GM21619 (cell line): ENCODE measurements around the gene ZIM2.
"Not testable (repeated sequence)": the region's sequence is repeated elsewhere in the genome, so short reads cannot be mapped to it uniquely, and the experiment has no call there.

ENCODE experiments used
- ATAC-seq: cut with Tn5 transposase; IDR thresholded peaks from one replicate; pipeline ENCODE4 v1.9.1; 2021; ENCODE audit not compliant: unreplicated experiment

The ZIM2 gene

GRCh38 chr19:56840451-56841192 lies at the start of gene ZIM2, which contains the start of gene PEG3:
Gene ZIM2, minus strand, starts transcription at chr19:56840726. Its CDS starts 16,449 bp downstream, at chr19:56824277.
Gene PEG3, minus strand, starts transcription at chr19:56840726. Its CDS starts 16,071 bp downstream, at chr19:56824655.
- ATAC-seq = no peak

GRCh38 chr19:56885173-56885985 lies 44.9 kb upstream of the ZIM2 start:
- no peak for ATAC-seq

DNA sequence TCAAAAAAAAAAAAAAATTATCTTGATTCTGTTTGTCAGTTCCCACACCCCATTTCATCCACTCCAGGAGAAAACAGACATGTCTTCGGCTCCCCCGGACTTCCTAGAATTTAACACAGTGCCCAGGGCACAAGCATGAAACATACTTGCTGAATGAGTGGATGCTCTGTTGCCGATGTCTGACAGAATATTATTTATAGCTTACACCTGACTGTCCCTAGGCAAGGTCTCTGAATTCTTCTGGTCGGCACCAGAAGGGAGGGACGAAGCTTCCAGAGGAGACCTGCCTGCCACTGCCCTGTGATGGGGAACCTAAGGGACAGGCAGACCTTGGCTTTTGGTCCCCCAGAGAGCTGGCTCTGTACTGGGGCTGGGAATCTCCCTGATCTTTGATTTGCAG lies 43.9 kb upstream of the ZIM2 start:
- no peak for ATAC-seq

- ATAC-seq = no peak
Observed at GRCh38 chr19:56880592-56881190, 40.2 kb upstream of the ZIM2 start.

DNA sequence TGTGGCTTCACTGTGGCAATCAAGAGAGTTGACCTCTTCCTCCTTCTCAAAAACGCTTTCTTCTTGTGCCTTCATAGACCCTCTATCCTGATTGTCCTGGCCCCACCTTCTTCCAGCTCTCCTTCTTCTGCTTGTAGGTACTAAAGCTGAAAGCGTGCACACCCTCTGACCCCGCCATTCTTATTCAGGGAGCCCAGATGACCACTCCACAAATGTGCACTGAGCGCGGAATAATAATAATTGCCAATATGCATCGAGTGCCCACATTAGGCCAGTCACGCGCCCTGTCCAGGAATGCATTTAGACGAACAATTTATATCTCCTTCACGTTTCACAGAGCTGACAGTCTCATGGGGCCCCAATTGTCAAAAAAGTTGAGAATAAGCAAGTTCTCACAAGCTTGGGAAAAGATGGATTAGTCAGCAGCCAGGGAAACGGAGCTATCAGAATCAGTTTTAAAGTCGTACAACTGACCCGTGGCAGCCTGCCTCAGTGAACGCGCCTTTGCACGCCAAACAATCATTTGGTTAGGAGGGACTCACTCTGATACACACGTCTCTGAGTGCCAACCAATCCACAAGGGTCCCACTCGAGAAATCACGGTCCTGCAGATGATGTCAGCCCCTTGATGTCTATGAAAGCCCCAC lies 36.7 kb upstream of the ZIM2 start:
- ATAC-seq = no peak

GRCh38 chr19:56875717-56876116 lies 35.2 kb upstream of the ZIM2 start:
- ATAC-seq = no peak

DNA sequence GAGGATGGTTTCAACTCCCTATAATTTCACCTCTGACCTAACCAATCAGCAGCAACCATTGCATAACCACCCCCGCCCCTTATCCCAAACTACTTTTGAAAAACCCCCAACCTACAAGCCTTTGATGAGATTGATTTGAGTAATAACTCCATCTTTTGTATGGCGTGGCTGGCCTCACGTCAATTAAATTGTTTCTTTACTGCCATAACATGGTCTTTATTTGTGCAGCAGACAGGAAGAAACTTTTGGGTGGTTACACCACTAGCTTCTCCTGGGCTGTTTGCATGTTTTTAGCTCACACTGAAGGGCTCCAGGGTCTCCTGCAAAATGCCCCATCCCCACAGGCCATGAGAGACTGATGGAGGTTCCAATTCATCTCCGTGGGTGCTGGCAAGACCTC lies 34.0 kb upstream of the ZIM2 start:
- no peak for ATAC-seq

DNA sequence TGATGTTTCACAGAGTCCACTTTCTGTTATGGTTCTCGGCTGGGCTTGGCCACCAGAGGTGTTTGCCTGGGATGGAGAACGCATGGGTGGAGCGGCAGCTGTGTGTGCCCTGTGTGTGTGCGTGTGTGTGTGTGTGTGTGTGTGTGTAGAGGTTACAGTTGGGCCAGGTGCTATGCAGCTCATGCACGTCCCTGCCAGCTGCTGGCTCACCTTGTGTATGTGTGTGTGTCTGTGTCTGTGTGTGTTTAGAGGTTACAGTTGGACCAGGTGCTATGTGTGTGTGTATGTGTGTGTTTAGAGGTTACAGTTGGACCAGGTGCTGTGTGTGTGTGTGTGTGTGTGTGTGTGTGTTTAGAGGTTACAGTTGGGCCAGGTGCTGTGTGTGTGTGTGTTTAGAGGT lies 33.0 kb upstream of the ZIM2 start:
- ATAC-seq = no peak

GRCh38 chr19:56869886-56870285 lies 29.4 kb upstream of the ZIM2 start:
- ATAC-seq = no peak

GRCh38 chr19:56868446-56868845 lies 27.9 kb upstream of the ZIM2 start:
- no peak for ATAC-seq

GRCh38 chr19:56866538-56866937 lies 26.0 kb upstream of the ZIM2 start:
- no peak for ATAC-seq

- no peak for ATAC-seq
Observed at GRCh38 chr19:56864443-56865125, 24.1 kb upstream of the ZIM2 start.

DNA sequence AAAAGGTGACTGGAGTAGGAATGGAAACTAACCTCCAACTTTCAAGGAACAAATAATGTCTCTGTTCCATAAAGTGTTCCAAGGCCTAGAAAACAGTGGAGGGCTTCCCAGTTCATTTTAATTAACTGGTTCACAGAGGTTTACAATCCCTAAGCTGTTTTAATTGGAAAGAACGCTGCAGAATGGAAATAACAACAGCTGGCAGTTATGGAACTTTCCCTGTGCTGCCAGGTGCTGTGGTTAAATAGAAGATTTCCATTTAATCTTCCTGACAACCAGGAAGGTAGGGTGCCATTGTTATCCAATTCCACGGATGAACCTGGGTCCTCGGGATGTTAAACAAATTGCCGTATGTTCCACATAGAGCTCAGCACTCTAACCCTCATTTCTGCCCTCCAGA lies 22.2 kb upstream of the ZIM2 start:
- no peak for ATAC-seq

DNA sequence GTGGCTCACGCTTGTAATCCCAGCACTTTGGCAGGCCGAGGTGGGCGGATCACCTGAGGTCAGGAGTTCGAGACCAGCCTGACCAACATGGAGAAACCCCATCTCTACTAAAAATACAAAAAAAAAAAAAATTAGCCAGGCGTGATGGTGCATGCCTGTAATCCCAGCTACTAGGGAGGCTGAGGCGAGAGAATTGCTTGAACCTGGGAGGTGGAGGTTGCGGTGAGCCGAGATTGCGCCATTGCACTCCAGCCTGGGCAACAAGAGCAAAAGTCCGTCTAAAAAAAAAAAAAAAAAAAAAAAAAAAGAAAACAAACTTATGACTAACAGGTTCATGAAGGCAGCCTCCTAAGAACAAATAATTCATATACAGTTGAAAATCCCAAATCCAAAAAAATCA lies 19.9 kb upstream of the ZIM2 start:
- not testable (repeated sequence) for ATAC-seq

GRCh38 chr19:56858026-56858425 lies 17.5 kb upstream of the ZIM2 start:
- ATAC-seq = no peak

DNA sequence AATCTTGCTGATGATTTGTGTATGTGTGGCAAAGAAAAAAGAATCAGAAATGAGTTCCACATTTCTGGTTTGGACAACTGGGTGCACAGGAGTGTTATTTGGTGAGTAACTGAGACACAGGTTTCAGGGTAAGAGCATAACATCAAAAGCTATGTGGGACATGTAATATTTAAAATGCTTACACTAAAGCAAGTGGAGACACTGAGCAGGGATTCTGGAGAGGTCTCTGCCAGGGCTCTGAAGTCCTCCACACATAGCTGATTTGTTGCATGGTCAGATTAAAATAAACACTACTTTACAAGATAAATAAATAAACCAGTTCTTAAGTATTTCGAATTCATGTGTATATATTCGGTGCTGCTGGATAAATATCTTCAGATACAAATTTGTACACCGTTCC lies 16.3 kb upstream of the ZIM2 start:
- no peak for ATAC-seq

DNA sequence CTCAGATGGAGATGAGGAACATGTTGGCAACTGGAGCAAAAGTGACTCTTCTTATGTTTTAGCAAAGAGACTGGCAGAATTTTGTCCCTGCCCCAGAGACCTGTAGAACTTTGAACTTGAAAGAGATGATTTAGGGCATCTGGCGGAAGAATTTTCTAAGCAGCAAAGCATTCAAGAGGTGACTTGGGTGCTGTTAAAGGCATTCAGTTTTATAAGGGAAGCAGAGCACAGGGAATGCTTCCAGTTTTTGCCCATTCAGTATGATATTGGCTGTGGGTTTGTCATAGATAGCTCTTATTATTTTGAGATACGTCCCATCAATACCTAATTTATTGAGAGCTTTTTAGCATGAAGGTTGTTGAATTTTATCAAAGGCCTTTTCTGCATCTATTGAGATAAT lies 11.8 kb upstream of the ZIM2 start:
- ATAC-seq = not testable (repeated sequence)

DNA sequence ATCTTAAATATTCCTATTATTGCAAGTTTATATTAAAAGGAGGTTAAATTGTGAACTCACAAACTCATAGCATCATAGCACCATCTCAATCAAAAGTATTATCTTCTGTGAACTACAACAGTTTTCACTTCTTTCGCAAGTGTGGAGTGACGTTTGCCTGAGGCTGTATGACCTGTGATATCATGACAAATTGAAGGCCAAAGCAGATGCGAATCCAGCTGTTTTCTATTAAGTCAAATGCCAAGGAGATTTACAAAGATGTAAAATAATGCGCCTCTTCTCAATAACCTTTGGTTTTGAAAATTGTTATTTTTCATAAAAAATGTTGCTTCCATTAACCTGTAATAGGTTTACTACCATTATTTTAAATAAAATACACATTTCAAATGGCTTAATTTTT lies 7.6 kb upstream of the ZIM2 start:
- no peak for ATAC-seq

GRCh38 chr19:56842412-56842811 lies 1.9 kb upstream of the ZIM2 start:
- ATAC-seq = no peak

GRCh38 chr19:56841193-56841543 lies 642 bp upstream of the ZIM2 start:
- ATAC-seq = no peak
